ENCODE measurements around the gene GRWD1.

Gene GRWD1

GRCh38 chr19:48479686-48480085 lies 33.9 kb downstream of the GRWD1 start:
- no peak overlapping the region for H2AK5ac ChIP-seq (ENCODE audit: low read length)
- no peak overlapping the region for H3K14ac ChIP-seq (ENCODE audit: low read length)
- H3K9ac ChIP-seq (ENCODE audit: low read length), result no peak overlapping the region
- no peak overlapping the region for H4K91ac ChIP-seq (ENCODE audit: low read depth, low read length)
- H2AFZ ChIP-seq (ENCODE audit: insufficient read depth, low read length, poor library complexity), result no peak overlapping the region
- H3K36me3 ChIP-seq (ENCODE audit: control insufficient read depth in 1 of 2, insufficient read depth in 2 of 2, low read length in 2 of 2), result peaks cover 68 to 70% of the 10 kb centered on the region in 2 experiments
- H2BK12ac ChIP-seq (ENCODE audit: low read length), result no peak overlapping the region
- H3K4me3 ChIP-seq (ENCODE audit: low read depth, low read length), result no peak overlapping the region
- H3K4me2 ChIP-seq (ENCODE audit: low read length), result no peak overlapping the region
- H3K9me3 ChIP-seq (ENCODE audit: insufficient read depth, low read depth, low read length), result no peaks in the 10 kb centered on the region
- WGBS (ENCODE audit: extremely low coverage, insufficient coverage, insufficient read length), result no CpG with 5 or more reads among the region's 7 CpGs
- no peaks in the 10 kb centered on the region for H3K79me1 ChIP-seq (ENCODE audit: low read length)
- H2BK120ac ChIP-seq (ENCODE audit: insufficient read depth, low read length, poor library complexity), result no peak overlapping the region
- no peaks in the 10 kb centered on the region for H3K4me1 ChIP-seq (ENCODE audit: control insufficient read depth in 1 of 2, insufficient read depth in 2 of 2, low read length in 2 of 2)
- H3K27me3 ChIP-seq (ENCODE audit: insufficient read depth, low read length), result no peaks in the 10 kb centered on the region
- no peak overlapping the region for H4K8ac ChIP-seq (ENCODE audit: low read depth, low read length)
- H3K4ac ChIP-seq (ENCODE audit: low read depth, low read length), result no peak overlapping the region
- H2BK5ac ChIP-seq (ENCODE audit: low read depth, low read length, poor library complexity), result no peak overlapping the region
- no peak overlapping the region for H3K18ac ChIP-seq (ENCODE audit: low read length)
- no peak overlapping the region for H3K27ac ChIP-seq (ENCODE audit: low read depth, low read length)
- no peak overlapping the region for H3K23ac ChIP-seq (ENCODE audit: low read length)
- no peaks in the 10 kb centered on the region for H3K79me2 ChIP-seq (ENCODE audit: control insufficient read depth, insufficient read depth, low read length, poor library complexity)
- DNase-seq, result no peak
- H4K12ac ChIP-seq (ENCODE audit: low read depth, low read length), result no peak overlapping the region

GRCh38 chr19:48480183-48480557 lies 34.4 kb downstream of the GRWD1 start:
- Histone ChIP-seq H2AK5ac (ENCODE audit: low read length) (no peak overlapping the region), H3K27me3 (ENCODE audit: insufficient read depth, low read length) (no peaks in the 10 kb centered on the region), H3K9ac (ENCODE audit: low read length) (no peak overlapping the region), H3K79me2 (ENCODE audit: control insufficient read depth, insufficient read depth, low read length, poor library complexity) (no peaks in the 10 kb centered on the region), H2BK120ac (ENCODE audit: insufficient read depth, low read length, poor library complexity) (no peak overlapping the region), H3K4me3 (ENCODE audit: low read depth, low read length) (no peak overlapping the region), H3K4me2 (ENCODE audit: low read length) (no peak overlapping the region), H4K12ac (ENCODE audit: low read depth, low read length) (no peak overlapping the region), H3K4ac (ENCODE audit: low read depth, low read length) (no peak overlapping the region), H3K18ac (ENCODE audit: low read length) (no peak overlapping the region), H2BK5ac (ENCODE audit: low read depth, low read length, poor library complexity) (no peak overlapping the region), H4K91ac (ENCODE audit: low read depth, low read length) (no peak overlapping the region), H3K23ac (ENCODE audit: low read length) (no peak overlapping the region), H2AFZ (ENCODE audit: insufficient read depth, low read length, poor library complexity) (no peak overlapping the region), H3K36me3 (ENCODE audit: control insufficient read depth in 1 of 2, insufficient read depth in 2 of 2, low read length in 2 of 2) (peaks cover 64 to 66% of the 10 kb centered on the region in 2 experiments), H4K8ac (ENCODE audit: low read depth, low read length) (no peak overlapping the region), H3K4me1 (ENCODE audit: control insufficient read depth in 1 of 2, insufficient read depth in 2 of 2, low read length in 2 of 2) (no peaks in the 10 kb centered on the region), H3K27ac (ENCODE audit: low read depth, low read length) (no peak overlapping the region), H3K79me1 (ENCODE audit: low read length) (no peaks in the 10 kb centered on the region), H3K14ac (ENCODE audit: low read length) (no peak overlapping the region), H3K9me3 (ENCODE audit: insufficient read depth, low read depth, low read length) (no peaks in the 10 kb centered on the region), H2BK12ac (ENCODE audit: low read length) (no peak overlapping the region)
- WGBS (ENCODE audit: extremely low coverage, insufficient coverage, insufficient read length), result no CpG with 5 or more reads among the region's 32 CpGs
- peak in 1 of 2 donors; percentile 42 for DNase-seq

- Histone ChIP-seq H3K23ac (ENCODE audit: low read length) (no peak overlapping the region), H4K12ac (ENCODE audit: low read depth, low read length) (no peak overlapping the region), H3K27me3 (ENCODE audit: insufficient read depth, low read length) (no peaks in the 10 kb centered on the region), H3K79me1 (ENCODE audit: low read length) (no peaks in the 10 kb centered on the region), H3K14ac (ENCODE audit: low read length) (no peak overlapping the region), H2AFZ (ENCODE audit: insufficient read depth, low read length, poor library complexity) (no peak overlapping the region), H3K36me3 (ENCODE audit: control insufficient read depth in 1 of 2, insufficient read depth in 2 of 2, low read length in 2 of 2) (peaks cover 57 to 59% of the 10 kb centered on the region in 2 experiments), H3K79me2 (ENCODE audit: control insufficient read depth, insufficient read depth, low read length, poor library complexity) (no peaks in the 10 kb centered on the region), H3K18ac (ENCODE audit: low read length) (no peak overlapping the region), H3K4me1 (ENCODE audit: control insufficient read depth in 1 of 2, insufficient read depth in 2 of 2, low read length in 2 of 2) (no peaks in the 10 kb centered on the region), H3K4ac (ENCODE audit: low read depth, low read length) (no peak overlapping the region), H2BK120ac (ENCODE audit: insufficient read depth, low read length, poor library complexity) (no peak overlapping the region), H2AK5ac (ENCODE audit: low read length) (no peak overlapping the region), H2BK12ac (ENCODE audit: low read length) (no peak overlapping the region), H3K4me3 (ENCODE audit: low read depth, low read length) (no peak overlapping the region), H3K27ac (ENCODE audit: low read depth, low read length) (no peak overlapping the region), H2BK5ac (ENCODE audit: low read depth, low read length, poor library complexity) (no peak overlapping the region), H4K8ac (ENCODE audit: low read depth, low read length) (no peak overlapping the region), H3K9me3 (ENCODE audit: insufficient read depth, low read depth, low read length) (no peaks in the 10 kb centered on the region), H3K9ac (ENCODE audit: low read length) (no peak overlapping the region), H3K4me2 (ENCODE audit: low read length) (no peak overlapping the region), H4K91ac (ENCODE audit: low read depth, low read length) (no peak overlapping the region)
- WGBS (ENCODE audit: extremely low coverage, insufficient coverage, insufficient read length), result no CpG with 5 or more reads among the region's 52 CpGs
- DNase-seq, result peak in 1 of 2 donors; percentile 26
Observed at GRCh38 chr19:48480558-48481500, 35.0 kb downstream of the GRWD1 start.

- no CpG with 5 or more reads among the region's 7 CpGs for WGBS (ENCODE audit: extremely low coverage, insufficient coverage, insufficient read length)
Observed at GRCh38 chr19:48481846-48482639, 36.3 kb downstream of the GRWD1 start.

More at GRCh38 chr19:48481846-48482639, 36.3 kb downstream of the GRWD1 start:
- Histone ChIP-seq H3K4me1 (ENCODE audit: control insufficient read depth in 1 of 2, insufficient read depth in 2 of 2, low read length in 2 of 2) (no peaks in the 10 kb centered on the region), H3K27me3 (ENCODE audit: insufficient read depth, low read length) (no peaks in the 10 kb centered on the region), H2BK5ac (ENCODE audit: low read depth, low read length, poor library complexity) (no peak overlapping the region), H3K79me2 (ENCODE audit: control insufficient read depth, insufficient read depth, low read length, poor library complexity) (no peaks in the 10 kb centered on the region), H2AK5ac (ENCODE audit: low read length) (no peak overlapping the region), H3K18ac (ENCODE audit: low read length) (no peak overlapping the region), H3K9me3 (ENCODE audit: insufficient read depth, low read depth, low read length) (no peaks in the 10 kb centered on the region), H3K23ac (ENCODE audit: low read length) (no peak overlapping the region), H3K4ac (ENCODE audit: low read depth, low read length) (no peak overlapping the region), H4K91ac (ENCODE audit: low read depth, low read length) (no peak overlapping the region), H4K8ac (ENCODE audit: low read depth, low read length) (no peak overlapping the region), H3K4me2 (ENCODE audit: low read length) (no peak overlapping the region), H3K14ac (ENCODE audit: low read length) (no peak overlapping the region), H3K27ac (ENCODE audit: low read depth, low read length) (no peak overlapping the region), H2BK120ac (ENCODE audit: insufficient read depth, low read length, poor library complexity) (no peak overlapping the region), H3K79me1 (ENCODE audit: low read length) (no peaks in the 10 kb centered on the region), H3K4me3 (ENCODE audit: low read depth, low read length) (no peak overlapping the region), H3K36me3 (ENCODE audit: control insufficient read depth in 1 of 2, insufficient read depth in 2 of 2, low read length in 2 of 2) (peaks cover 46 to 47% of the 10 kb centered on the region in 2 experiments), H4K12ac (ENCODE audit: low read depth, low read length) (no peak overlapping the region), H2BK12ac (ENCODE audit: low read length) (no peak overlapping the region), H2AFZ (ENCODE audit: insufficient read depth, low read length, poor library complexity) (no peak overlapping the region), H3K9ac (ENCODE audit: low read length) (no peak overlapping the region)
- DNase-seq, result no peak
